ENCODE data around the gene KANK3.

- TF ChIP-seq CTCF (IDR thresholded peaks at IDR 0.05; ENCODE audit: insufficient read depth, low read depth, low read length) (no peak), EZH2 (IDR thresholded peaks at IDR 0.05; ENCODE audit: insufficient read depth, low read length) (no peak)
Observed at GRCh38 chr19:8373867-8374813, 31.1 kb upstream of the KANK3 start.
